Mucosa of rectum (tissue), 2 donors: ENCODE data around the gene PCYOX1L.
"Not testable (repeated sequence)": the region's sequence is repeated elsewhere in the genome, so short reads cannot be mapped to it uniquely, and the experiment has no call there.

Experiments
- H3K27ac ChIP-seq, 2 donors: one replicate each; pipeline ENCODE4 v1.7.0; 2013; ENCODE audit warnings: inconsistent platforms in 2 of 2, low read depth in 2 of 2, low read length in 2 of 2
- H3K27me3 ChIP-seq, 2 donors: one replicate each; pipeline ENCODE4 v1.7.0; 2013; ENCODE audit warnings: low read length in 2 of 2; ENCODE audit not compliant: control insufficient read depth in 2 of 2, insufficient read depth in 2 of 2
- H3K36me3 ChIP-seq, 2 donors: one replicate each; pipeline ENCODE4 v1.7.0; 2013; ENCODE audit warnings: low read length in 2 of 2; ENCODE audit not compliant: control insufficient read depth in 2 of 2, insufficient read depth in 2 of 2
- H3K4me1 ChIP-seq, 2 donors: one replicate each; pipeline ENCODE4 v1.7.0; 2013; ENCODE audit warnings: low read length in 2 of 2, mild to moderate bottlenecking in 1 of 2; ENCODE audit not compliant: control insufficient read depth in 2 of 2, insufficient read depth in 2 of 2
- H3K4me3 ChIP-seq, 2 donors: one replicate each; pipeline ENCODE4 v1.7.0; 2013; ENCODE audit warnings: low read length in 2 of 2
- H3K9ac ChIP-seq, 2 donors: one replicate each; pipeline ENCODE4 v1.7.0; 2013; ENCODE audit warnings: low read length in 2 of 2, low read depth in 1 of 2, mild to moderate bottlenecking in 1 of 2
- H3K9me3 ChIP-seq, 2 donors: one replicate each; pipeline ENCODE4 v1.7.0; 2013; ENCODE audit warnings: low read length in 2 of 2; ENCODE audit not compliant: control insufficient read depth in 2 of 2
- donor health status: healthy.
- donor health status: Normal muscosa, but diverticular disease.

PCYOX1L gene

DNA sequence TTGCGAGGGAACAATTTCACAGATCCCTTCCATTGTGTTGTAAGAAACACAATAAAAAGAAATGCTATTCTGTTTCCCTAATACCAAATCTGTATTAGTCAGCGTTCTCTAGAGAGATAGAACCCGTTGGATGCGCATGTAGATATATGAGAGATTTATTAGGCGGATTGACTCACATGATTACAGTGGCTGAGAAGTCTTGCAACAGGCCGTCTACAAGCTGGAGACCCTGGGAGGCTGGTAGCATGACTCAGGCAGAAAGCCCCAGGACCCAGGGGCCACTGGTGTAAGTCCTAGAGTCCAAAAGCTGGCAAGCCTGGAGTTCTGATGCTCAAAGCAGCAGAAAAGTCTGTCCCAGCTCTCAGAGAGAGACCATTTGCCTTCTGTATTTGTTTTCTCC, 39.7 kb downstream of the PCYOX1L start:
- Histone ChIP-seq H3K27me3 (no peaks in the 10 kb centered on the region), H3K9me3 (no peaks in the 10 kb centered on the region), H3K27ac (peak overlapping the region in 1 of 2 donors; percentile 25)

DNA sequence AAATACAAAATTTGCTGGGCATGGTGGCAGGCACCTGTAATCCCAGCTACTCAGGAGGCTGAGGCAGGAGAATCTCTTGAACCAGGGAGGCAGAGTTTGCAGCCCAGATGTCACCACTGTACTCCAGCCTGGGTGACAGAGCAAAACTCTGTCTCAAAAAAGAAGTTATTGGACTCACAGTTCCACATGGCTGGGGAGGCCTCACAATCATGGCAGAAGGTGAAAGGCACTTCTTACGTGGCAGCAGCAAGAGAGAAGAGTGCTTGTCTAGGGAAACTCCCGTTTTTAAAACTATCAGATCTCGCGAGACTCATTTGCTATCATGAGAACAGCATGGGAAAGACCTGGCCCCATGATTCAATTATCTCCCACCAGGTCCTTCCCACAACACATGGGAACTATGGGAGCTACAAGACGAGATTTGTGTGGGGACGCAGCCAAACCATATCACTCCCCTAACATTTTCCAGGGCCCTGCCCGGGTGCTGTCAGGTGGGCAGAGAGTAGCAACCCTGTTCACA, 41.0 kb downstream of the PCYOX1L start:
- H3K4me3 ChIP-seq, H3K9me3 ChIP-seq, H3K27me3 ChIP-seq, H3K27ac ChIP-seq, H3K9ac ChIP-seq, H3K4me1 ChIP-seq, H3K36me3 ChIP-seq: not testable (repeated sequence)

More for the DNA sequence above, 39.7 kb downstream of the PCYOX1L start:
- no peaks in the 10 kb centered on the region for H3K4me1 ChIP-seq
- no peak overlapping the region for H3K9ac ChIP-seq
- H3K4me3 ChIP-seq, result no peak overlapping the region
- H3K36me3 ChIP-seq, result no peaks in the 10 kb centered on the region

DNA sequence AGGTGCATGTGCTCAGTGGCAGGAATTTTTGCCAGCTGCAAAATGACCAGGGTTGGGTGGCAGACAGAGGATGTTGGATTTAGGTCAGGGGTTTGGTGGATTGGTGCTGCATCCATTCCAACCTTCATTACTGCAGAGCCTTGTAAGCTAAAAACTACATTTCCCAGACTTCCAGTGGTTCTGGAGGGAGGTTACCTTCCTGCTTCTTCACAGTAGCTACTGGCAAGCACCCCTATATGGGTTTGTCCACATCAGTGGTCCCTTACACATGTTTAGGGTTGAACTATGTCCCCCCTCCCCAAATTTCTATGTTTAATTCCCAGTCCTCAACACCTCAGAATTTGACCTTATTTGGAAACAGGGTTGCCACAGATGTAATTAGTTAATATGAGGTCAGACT, 41.9 kb downstream of the PCYOX1L start:
- Histone ChIP-seq H3K27ac (peak overlapping the region; percentile 35 to 48), H3K36me3 (no peaks in the 10 kb centered on the region)

DNA sequence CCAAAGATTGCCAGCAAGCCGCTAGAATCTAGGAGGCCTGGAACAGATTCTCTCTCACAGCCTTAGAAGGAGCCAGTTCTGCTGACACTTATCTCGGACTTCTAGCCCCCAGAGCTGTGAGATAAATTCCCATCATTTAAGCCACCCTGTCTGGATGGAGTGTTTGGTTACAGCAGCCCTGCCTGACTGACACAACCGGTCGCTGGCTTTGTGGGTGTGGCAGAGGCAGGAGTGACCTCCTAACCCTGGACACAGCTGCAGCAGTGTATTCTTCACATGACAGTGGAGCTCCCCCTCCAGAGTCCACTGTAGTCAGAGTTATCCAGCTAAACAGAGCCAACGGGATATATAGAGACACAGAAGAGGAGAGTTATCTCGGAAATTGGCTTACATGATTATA, 42.5 kb downstream of the PCYOX1L start:
- H3K4me3 ChIP-seq, result no peak overlapping the region
- H3K36me3 ChIP-seq, result no peaks in the 10 kb centered on the region
- H3K9ac ChIP-seq, result no peak overlapping the region
- no peaks in the 10 kb centered on the region for H3K9me3 ChIP-seq
- no peaks in the 10 kb centered on the region for H3K27me3 ChIP-seq
- peak overlapping the region; percentile 35 to 48 for H3K27ac ChIP-seq
- H3K4me1 ChIP-seq, result peaks cover 3 to 4% of the 10 kb centered on the region in 2 donors

More for the DNA sequence above, 41.9 kb downstream of the PCYOX1L start:
- Histone ChIP-seq H3K27me3 (no peaks in the 10 kb centered on the region), H3K9ac (no peak overlapping the region), H3K4me3 (no peak overlapping the region), H3K9me3 (no peaks in the 10 kb centered on the region), H3K4me1 (peaks cover under 1 to 3% of the 10 kb centered on the region in 2 donors)

DNA sequence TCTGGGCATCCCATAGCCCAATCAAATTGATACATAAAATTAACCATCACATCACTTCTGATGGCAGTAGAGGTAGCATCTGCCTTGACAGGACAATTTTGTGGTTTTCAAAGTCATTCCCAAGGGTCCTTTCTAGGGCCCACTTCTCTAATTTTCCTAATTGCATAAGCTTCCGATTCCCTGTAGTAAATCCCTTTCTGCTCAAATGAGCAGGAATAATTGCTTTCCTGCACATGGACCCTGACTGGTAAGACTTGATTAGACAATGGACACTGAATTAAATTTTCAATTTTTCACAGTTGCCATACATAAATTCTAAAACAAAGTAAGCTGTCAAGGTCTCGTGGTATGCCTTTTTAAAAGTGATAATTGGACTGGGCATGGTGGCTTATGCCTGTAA, 43.2 kb downstream of the PCYOX1L start:
- H3K27ac ChIP-seq, result peak overlapping the region in 1 of 2 donors; percentile 48
- no peaks in the 10 kb centered on the region for H3K36me3 ChIP-seq
- peaks cover 3 to 4% of the 10 kb centered on the region in 2 donors for H3K4me1 ChIP-seq
- no peak overlapping the region for H3K9ac ChIP-seq
- no peaks in the 10 kb centered on the region for H3K9me3 ChIP-seq
- H3K4me3 ChIP-seq, result no peak overlapping the region
- no peaks in the 10 kb centered on the region for H3K27me3 ChIP-seq

DNA sequence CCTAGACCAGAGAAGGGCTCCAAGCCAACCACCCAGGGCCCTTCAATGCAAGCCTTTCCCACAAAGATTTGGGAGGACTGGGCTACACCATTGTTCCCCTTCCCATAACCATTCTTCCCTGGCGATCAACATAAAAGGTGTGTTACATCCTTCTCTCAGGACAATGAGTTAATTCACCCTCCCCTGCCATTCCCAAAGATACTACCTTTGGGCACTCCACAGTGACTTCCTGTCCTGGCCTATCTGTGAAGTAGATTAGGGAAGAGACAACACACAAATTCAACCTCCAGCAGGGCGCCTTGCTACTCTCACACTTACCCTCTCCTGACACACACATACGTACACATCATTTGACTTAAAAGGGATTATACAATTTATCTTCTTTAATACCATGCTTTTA, 44.4 kb downstream of the PCYOX1L start:
- H3K27ac ChIP-seq, result no peak overlapping the region
- H3K9ac ChIP-seq, result no peak overlapping the region
- no peaks in the 10 kb centered on the region for H3K27me3 ChIP-seq
- H3K4me1 ChIP-seq, result peaks cover 3 to 4% of the 10 kb centered on the region in 2 donors
- H3K4me3 ChIP-seq, result no peak overlapping the region
- H3K9me3 ChIP-seq, result no peaks in the 10 kb centered on the region
- no peaks in the 10 kb centered on the region for H3K36me3 ChIP-seq

DNA sequence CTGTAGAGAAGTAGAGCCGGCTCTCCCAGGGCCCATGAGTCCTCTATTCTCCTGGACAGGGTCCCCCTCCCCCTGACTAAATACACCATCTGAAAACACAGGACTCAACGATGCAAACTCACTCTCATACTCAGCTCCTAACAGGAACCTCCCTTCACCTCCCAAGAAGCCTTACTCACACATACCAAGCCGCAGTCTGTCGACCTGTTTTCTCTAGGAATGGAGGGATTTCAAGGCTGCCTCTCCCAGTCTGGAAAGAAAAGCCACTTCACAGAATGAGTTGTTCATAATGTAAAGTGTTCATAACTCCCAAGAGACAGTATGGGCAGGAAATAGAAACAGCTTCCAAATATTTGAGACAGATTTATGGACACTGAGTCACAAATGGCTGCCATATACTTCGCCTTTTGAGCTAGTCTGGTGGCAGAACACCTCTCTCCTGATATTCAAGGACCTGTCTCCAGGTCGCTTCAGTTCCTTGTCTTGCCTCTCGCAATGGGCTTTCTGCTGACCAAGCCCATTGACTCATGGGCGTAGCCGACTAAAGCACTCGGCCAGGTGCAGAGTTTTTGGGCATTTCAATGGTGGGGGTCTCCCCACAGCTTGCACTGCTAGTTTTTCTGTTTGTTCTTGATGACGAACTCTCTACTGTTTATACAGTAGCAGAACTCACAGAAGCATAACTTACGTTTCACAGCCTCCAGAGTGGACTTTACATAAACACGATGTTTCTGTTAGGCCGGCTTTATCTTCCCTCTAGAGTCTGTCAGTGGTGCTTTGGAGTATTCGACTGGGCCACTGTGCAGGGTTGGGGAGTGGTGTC, 46.3 kb downstream of the PCYOX1L start:
- Histone ChIP-seq H3K36me3 (no peaks in the 10 kb centered on the region), H3K4me3 (no peak overlapping the region), H3K27ac (peak overlapping the region; percentile 83 to 85), H3K4me1 (peaks cover 3 to 4% of the 10 kb centered on the region in 2 donors), H3K9ac (no peak overlapping the region), H3K27me3 (no peaks in the 10 kb centered on the region), H3K9me3 (no peaks in the 10 kb centered on the region)

DNA sequence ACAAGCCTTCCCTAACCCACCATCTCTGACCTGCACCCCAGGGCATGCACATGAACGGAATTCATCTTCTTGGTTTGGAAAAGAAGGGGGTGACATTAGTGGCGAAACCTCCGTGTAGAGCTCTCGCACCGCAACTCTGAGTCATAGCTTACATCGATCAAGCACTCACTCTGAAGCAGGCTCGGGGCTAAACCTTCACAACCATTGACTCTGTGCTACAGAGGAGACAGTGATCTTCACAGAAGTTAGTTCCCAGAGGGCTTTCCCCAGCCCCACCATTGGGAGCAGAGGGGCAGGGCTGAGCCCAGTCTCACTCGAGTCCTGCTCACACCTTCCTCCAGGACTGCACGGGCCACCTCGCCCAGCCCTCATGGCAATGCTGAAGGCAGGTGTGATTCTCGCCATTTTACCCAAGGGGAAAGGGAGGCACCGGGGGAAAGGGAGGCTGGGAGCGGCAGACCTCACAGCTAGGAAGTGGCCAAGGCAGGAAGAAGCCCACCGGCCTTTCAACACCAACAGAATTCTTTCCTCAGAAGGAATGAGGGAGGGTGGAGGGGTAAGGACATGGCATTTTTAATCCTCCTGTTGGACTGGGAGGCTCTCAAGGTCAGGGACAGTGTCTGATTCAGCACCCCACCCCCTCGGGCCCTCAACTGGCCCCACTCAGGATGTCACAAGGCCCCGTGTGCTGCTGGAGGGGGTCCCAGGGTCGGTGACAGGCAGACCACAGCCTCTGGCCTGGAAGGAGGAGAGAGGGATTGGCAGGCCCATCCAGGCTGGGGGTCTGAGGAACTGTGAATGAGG, 47.1 kb downstream of the PCYOX1L start:
- peak overlapping the region; percentile 11 to 41 for H3K9ac ChIP-seq
- H3K4me1 ChIP-seq, result peaks cover 3 to 4% of the 10 kb centered on the region in 2 donors
- no peaks in the 10 kb centered on the region for H3K9me3 ChIP-seq
- H3K27me3 ChIP-seq, result no peaks in the 10 kb centered on the region
- H3K4me3 ChIP-seq, result no peak overlapping the region
- no peaks in the 10 kb centered on the region for H3K36me3 ChIP-seq
- H3K27ac ChIP-seq, result peak overlapping the region; percentile 83 to 85

DNA sequence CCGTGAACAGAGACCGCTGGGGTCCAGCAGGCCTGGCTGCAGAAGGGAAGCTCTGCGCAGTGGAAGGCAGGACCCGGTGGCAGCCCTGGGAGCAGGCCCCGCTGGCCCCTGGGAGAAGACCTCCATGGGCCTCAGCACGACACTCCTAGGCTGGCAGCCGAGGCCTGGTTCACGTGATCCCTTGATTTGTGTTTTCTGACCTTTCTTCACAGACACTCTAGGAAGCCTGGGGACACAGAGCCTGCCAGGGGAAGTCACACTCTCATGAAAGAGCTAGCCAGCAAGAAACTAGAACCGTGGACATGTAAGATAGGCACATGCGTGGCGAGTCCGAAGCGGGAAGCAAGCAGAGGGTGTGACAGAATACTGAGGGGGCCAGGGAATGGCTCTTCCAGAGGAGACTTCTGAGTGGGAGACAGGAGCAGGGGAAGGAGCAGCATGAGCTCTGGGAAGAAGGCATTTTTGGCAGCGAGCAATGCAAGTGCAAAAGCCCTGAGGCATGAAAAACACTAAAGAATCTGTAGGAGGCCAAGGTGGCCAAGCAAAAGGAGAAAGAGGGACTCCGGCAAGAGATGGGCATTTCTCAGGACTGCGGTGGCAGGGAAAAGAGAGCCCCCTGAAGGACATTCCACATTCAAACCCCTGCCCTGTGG, 47.8 kb downstream of the PCYOX1L start:
- no peak overlapping the region for H3K4me3 ChIP-seq
- peak overlapping the region; percentile 11 to 32 for H3K9ac ChIP-seq
- no peaks in the 10 kb centered on the region for H3K27me3 ChIP-seq

More for the DNA sequence above, 47.8 kb downstream of the PCYOX1L start:
- no peaks in the 10 kb centered on the region for H3K9me3 ChIP-seq
- H3K27ac ChIP-seq, result peak overlapping the region; percentile 83 to 85
- no peaks in the 10 kb centered on the region for H3K36me3 ChIP-seq
- H3K4me1 ChIP-seq, result peaks cover 3 to 4% of the 10 kb centered on the region in 2 donors
